Smooth muscle cell (in vitro differentiated cells): ENCODE data around the gene MAGI2. TPM values are rescaled to one million over a fixed set of nuclear protein-coding genes. Genes with fewer than 3 reads are reported as not detected.

ENCODE experiments used
- DNase-seq: peaks from one replicate; lab custom pipeline; 2025; ENCODE audit not compliant: unreplicated experiment; lab: John Stamatoyannopoulos, UW
- H2AFZ ChIP-seq: fragments of 200-600 bp; sonication (generic); 2 replicates; pipeline ENCODE4 v1.6.0; 2016; ENCODE audit warnings: antibody characterized with exemption, low read depth, mild to moderate bottlenecking
- H3F3A ChIP-seq: fragments of 200-600 bp; sonication (generic); 2 replicates; pipeline ENCODE4 v1.6.0; 2017; ENCODE audit warnings: antibody characterized with exemption, low read depth
- H3K27ac ChIP-seq: fragments of 200-600 bp; sonication (generic); 2 replicates; pipeline ENCODE4 v1.5.1; 2016; ENCODE audit warnings: low read depth, mild to moderate bottlenecking
- H3K27me3 ChIP-seq: fragments of 200-600 bp; sonication (generic); 2 replicates; pipeline ENCODE4 v1.6.1; 2016; ENCODE audit warnings: low read depth, mild to moderate bottlenecking
- H3K36me3 ChIP-seq: fragments of 200-600 bp; sonication (generic); 2 replicates; pipeline ENCODE4 v1.5.1; 2016; ENCODE audit warnings: low read depth
- H3K4me1 ChIP-seq: fragments of 200-600 bp; sonication (generic); 2 replicates; pipeline ENCODE4 v1.5.1; 2016; ENCODE audit warnings: low read depth
- H3K4me2 ChIP-seq: fragments of 200-600 bp; sonication (generic); 2 replicates; pipeline ENCODE4 v1.6.0; 2016; ENCODE audit warnings: mild to moderate bottlenecking
- H3K4me3 ChIP-seq: fragments of 200-600 bp; sonication (generic); 2 replicates; pipeline ENCODE4 v1.5.1; 2016; ENCODE audit warnings: mild to moderate bottlenecking
- H3K79me2 ChIP-seq: fragments of 200-600 bp; sonication (generic); 2 replicates; pipeline ENCODE4 v1.6.0; 2016; ENCODE audit warnings: low read depth, mild to moderate bottlenecking
- H3K9ac ChIP-seq: fragments of 200-600 bp; sonication (generic); 2 replicates; pipeline ENCODE4 v1.6.0; 2016; ENCODE audit warnings: low read depth
- H3K9me3 ChIP-seq: fragments of 200-600 bp; sonication (generic); replicated peaks from 2 replicates; pipeline ENCODE4 v1.5.1; 2016; ENCODE audit warnings: low read depth
- H4K20me1 ChIP-seq: fragments of 200-600 bp; sonication (generic); 2 replicates; pipeline ENCODE4 v1.6.0; 2016; ENCODE audit warnings: low read depth
- CTCF ChIP-seq: fragments of 200-600 bp; sonication (generic); IDR thresholded peaks from 2 replicates; pipeline ENCODE4 v1.5.1; 2017; ENCODE audit warnings: borderline replicate concordance, mild to moderate bottlenecking, antibody characterized with exemption; ENCODE audit not compliant: insufficient read depth, poor library complexity, severe bottlenecking
- WGBS: methylation state at CpG from one replicate; pipeline ENCODE4 v1.1.7; 2016; ENCODE audit warnings: low lambda C conversion rate; 5-methylcytosine and 5-hydroxymethylcytosine counted together
- polyA plus RNA-seq: library from polyadenylated mRNA; unstranded; fragments of >200 nt; fragmentation: Nextera tagmentation; extraction: Ambion mirVana; gene quantifications from 2 replicates; pipeline ENCODE4 v1.2.1, GENCODE V29; 2016
- total RNA-seq: library from RNA; depleted of rRNA; stranded (reverse); fragments of >200 nt; gene quantifications from 2 replicates; pipeline ENCODE4 v1.2.3, GENCODE V29; 2014

Gene MAGI2
- total and polyA plus RNA-seq, 2 experiments from 2014 or later: 3.4 to 10.7 TPM

GRCh38 chr7:78165854-78166253 lies 1287.6 kb downstream of the MAGI2 start:
- no peaks in the 10 kb centered on the region for H3K36me3 ChIP-seq
- H3K4me2 ChIP-seq: no peak overlapping the region
- no peaks in the 10 kb centered on the region for H3K27me3 ChIP-seq
- H2AFZ ChIP-seq: no peak overlapping the region
- H3K79me2 ChIP-seq: no peaks in the 10 kb centered on the region
- H3K27ac ChIP-seq: no peak overlapping the region
- H3K9me3 ChIP-seq: no peaks in the 10 kb centered on the region
- TF ChIP-seq CTCF: no peak
- no peak for DNase-seq
- H3K9ac ChIP-seq: no peak overlapping the region
- WGBS: 71% methylated on average over 3 of the region's 3 CpGs
- H3F3A ChIP-seq: no peaks in the 10 kb centered on the region
- H3K4me1 ChIP-seq: no peaks in the 10 kb centered on the region
- no peak overlapping the region for H3K4me3 ChIP-seq
- no peaks in the 10 kb centered on the region for H4K20me1 ChIP-seq

GRCh38 chr7:78165454-78165853 lies 1288.0 kb downstream of the MAGI2 start:
- no peak overlapping the region for H3K27ac ChIP-seq
- no peaks in the 10 kb centered on the region for H3K9me3 ChIP-seq
- WGBS: 70% methylated on average over 5 of the region's 5 CpGs
- H3K4me2 ChIP-seq: no peak overlapping the region
- H4K20me1 ChIP-seq: no peaks in the 10 kb centered on the region
- DNase-seq: no peak
- H3K27me3 ChIP-seq: no peaks in the 10 kb centered on the region
- H3K9ac ChIP-seq: no peak overlapping the region
- H3F3A ChIP-seq: no peaks in the 10 kb centered on the region
- H3K4me1 ChIP-seq: no peaks in the 10 kb centered on the region
- no peaks in the 10 kb centered on the region for H3K79me2 ChIP-seq
- no peak overlapping the region for H3K4me3 ChIP-seq
- no peaks in the 10 kb centered on the region for H3K36me3 ChIP-seq
- no peak overlapping the region for H2AFZ ChIP-seq
- TF ChIP-seq CTCF: no peak

- Histone ChIP-seq H3K4me3 (no peak overlapping the region), H3K4me2 (no peak overlapping the region), H3K27ac (no peak overlapping the region), H3K9me3 (no peaks in the 10 kb centered on the region), H4K20me1 (no peaks in the 10 kb centered on the region), H3K27me3 (no peaks in the 10 kb centered on the region), H3F3A (no peaks in the 10 kb centered on the region), H3K4me1 (no peaks in the 10 kb centered on the region), H3K9ac (no peak overlapping the region), H2AFZ (no peak overlapping the region), H3K79me2 (no peaks in the 10 kb centered on the region), H3K36me3 (no peaks in the 10 kb centered on the region)
- no peak for TF ChIP-seq CTCF
- 91% methylated on average over 1 of the region's 1 CpG for WGBS
- no peak for DNase-seq
These were observed 1289.0 kb downstream of the MAGI2 start for GRCh38 chr7:78164459-78164858.

- Histone ChIP-seq H3K9ac (no peak overlapping the region), H3K79me2 (no peaks in the 10 kb centered on the region), H3K4me2 (no peak overlapping the region), H3K4me1 (no peaks in the 10 kb centered on the region), H3K36me3 (no peaks in the 10 kb centered on the region), H3K4me3 (no peak overlapping the region), H3K9me3 (no peaks in the 10 kb centered on the region), H3K27me3 (no peaks in the 10 kb centered on the region), H3F3A (no peaks in the 10 kb centered on the region), H2AFZ (no peak overlapping the region), H3K27ac (no peak overlapping the region), H4K20me1 (no peaks in the 10 kb centered on the region)
- 79% methylated on average over 5 of the region's 5 CpGs for WGBS
- no peak for TF ChIP-seq CTCF
- DNase-seq: no peak
These were observed 1291.7 kb downstream of the MAGI2 start for GRCh38 chr7:78161781-78162180.
